B cell (primary cell): ENCODE data around the gene HES7. TPM values are rescaled to one million over a fixed set of nuclear protein-coding genes. Genes with fewer than 3 reads are reported as not detected.

ENCODE experiments used
- ATAC-seq: fragments of 200-7000 bp; cut with Tn5 transposase; one replicate; pipeline ENCODE4 v1.10.0; 2021; ENCODE audit warnings: low read depth, mild to moderate bottlenecking, moderate number of reproducible peaks, moderate library complexity
- CTCF ChIA-PET: fragments of 350-600 bp; sonication (Branson Sonifier 250); formaldehyde crosslinking; loops from one replicate; lab custom pipeline; 2021; ENCODE audit warnings: antibody characterized with exemption, inconsistent platforms; lab: Charles Lee
- POLR2A ChIA-PET: fragments of 350-600 bp; sonication (Branson Sonifier 250); formaldehyde crosslinking; loops from one replicate; lab custom pipeline; 2021; ENCODE audit warnings: antibody characterized with exemption; lab: Charles Lee
- DNase-seq: peaks from one replicate; pipeline ENCODE4 v3.0.0; 2013
- H2AFZ ChIP-seq: 2 replicates; pipeline ENCODE4 v1.6.1; 2012; ENCODE audit warnings: mild to moderate bottlenecking, low read depth, low read length; ENCODE audit not compliant: insufficient read depth, poor library complexity, severe bottlenecking
- H3K27ac ChIP-seq, 2 donors: 1 replicate in 1 of 2; 2 replicates in 1 of 2; pipeline ENCODE4 v1.5.1; 2012 to 2013; ENCODE audit warnings: low read length in 2 of 2, mild to moderate bottlenecking in 2 of 2, moderate library complexity in 1 of 2
- H3K27me3 ChIP-seq, 4 experiments: fragments of 200-600 bp in 1 of 4; sonication (generic) in 1 of 4; replicated peaks in 1 of 4; 1 replicate in 2 of 4; 2 replicates in 2 of 4; pipeline versions ENCODE4 v1.6.1 to v1.7.0; 2013 to 2016; ENCODE audit warnings: low read length in 3 of 4, mild to moderate bottlenecking in 2 of 4, mixed read lengths in 1 of 4, moderate library complexity in 1 of 4; ENCODE audit not compliant: insufficient read depth in 4 of 4, control insufficient read depth in 3 of 4; ENCODE audit errors: control extremely low read depth in 1 of 4
- H3K36me3 ChIP-seq, 2 experiments: replicated peaks in 1 of 2; 1 replicate in 1 of 2; 2 replicates in 1 of 2; pipeline versions ENCODE4 v1.6.1 to v1.7.1; 2013; ENCODE audit warnings: low read length in 1 of 2; ENCODE audit not compliant: insufficient read depth in 2 of 2, control insufficient read depth in 1 of 2; ENCODE audit errors: control extremely low read depth in 1 of 2, extremely low read depth in 1 of 2
- H3K4me1 ChIP-seq, 2 donors: fragments of 200-600 bp in 1 of 2; sonication (generic) in 1 of 2; 1 replicate in 1 of 2; 2 replicates in 1 of 2; pipeline versions ENCODE4 v1.5.1 to v1.6.1; 2013 to 2017; ENCODE audit warnings: low read length in 2 of 2; ENCODE audit not compliant: control insufficient read depth in 2 of 2, insufficient read depth in 2 of 2
- H3K4me2 ChIP-seq: replicated peaks from 2 replicates; pipeline ENCODE3; 2012; ENCODE audit warnings: mild to moderate bottlenecking, low read depth, low read length; ENCODE audit not compliant: poor library complexity, severe bottlenecking
- H3K4me3 ChIP-seq, 5 experiments: fragments of 200-600 bp in 1 of 5; sonication (generic) in 1 of 5; 1 replicate in 3 of 5; 2 replicates in 2 of 5; pipeline versions ENCODE4 v1.5.1 to v1.7.0; 2011 to 2016; ENCODE audit warnings: low read length in 4 of 5, mild to moderate bottlenecking in 4 of 5, low read depth in 2 of 5, control low read depth in 1 of 5, moderate library complexity in 1 of 5; ENCODE audit not compliant: insufficient read depth in 1 of 5; ENCODE audit errors: control extremely low read depth in 1 of 5, extremely low read depth in 1 of 5
- H3K79me2 ChIP-seq: fragments of 200-600 bp; sonication (generic); one replicate; pipeline ENCODE4 v1.6.0; 2016; ENCODE audit warnings: low read length; ENCODE audit not compliant: control insufficient read depth, insufficient read depth
- H3K9ac ChIP-seq: fragments of 200-600 bp; sonication (generic); 2 replicates; pipeline ENCODE4 v1.6.1; 2017; ENCODE audit warnings: mild to moderate bottlenecking, low read length, moderate library complexity
- H3K9me3 ChIP-seq, 3 donors: one replicate each; pipeline versions ENCODE4 v1.6.1 to v1.7.1; 2013; ENCODE audit warnings: low read length in 2 of 3; ENCODE audit not compliant: control insufficient read depth in 2 of 3, insufficient read depth in 1 of 3; ENCODE audit errors: control extremely low read depth in 1 of 3
- H4K20me1 ChIP-seq: 2 replicates; pipeline ENCODE4 v1.6.0; 2012; ENCODE audit warnings: mild to moderate bottlenecking, low read length; ENCODE audit not compliant: insufficient read depth, control insufficient read depth, poor library complexity, severe bottlenecking
- H3K27ac Mint-ChIP-seq: one replicate; pipeline ENCODE4 v1.8.0; 2021; ENCODE audit warnings: mixed read lengths
- H3K27me3 Mint-ChIP-seq: one replicate; pipeline ENCODE4 v1.8.0; 2021; ENCODE audit warnings: mixed read lengths
- H3K4me1 Mint-ChIP-seq: one replicate; pipeline ENCODE4 v1.8.0; 2021; ENCODE audit warnings: mixed read lengths
- H3K4me3 Mint-ChIP-seq: one replicate; pipeline ENCODE4 v1.8.0; 2021; ENCODE audit warnings: mixed read lengths
- H3K9me3 Mint-ChIP-seq: one replicate; pipeline ENCODE4 v1.8.0; 2022; ENCODE audit warnings: mixed read lengths; ENCODE audit not compliant: insufficient read depth
- EZH2 ChIP-seq: IDR thresholded peaks from 2 replicates; pipeline ENCODE4 v1.6.1; 2012; ENCODE audit warnings: borderline replicate concordance, low read depth, mild to moderate bottlenecking, moderate library complexity, low read length; ENCODE audit not compliant: insufficient read depth, poor library complexity, severe bottlenecking
- WGBS: methylation state at CpG from one replicate; pipeline ENCODE4 v1.1.5; 2013; ENCODE audit warnings: missing lambda C conversion rate; ENCODE audit not compliant: insufficient coverage; 5-methylcytosine and 5-hydroxymethylcytosine counted together
- intact Hi-C: fragments of 100-400 bp; cut with micrococcal nuclease; formaldehyde crosslinking; loops from one replicate; pipeline ENCODE4 v1.10.0; 2022
- polyA plus RNA-seq: library from polyadenylated mRNA; depleted of rRNA; stranded (reverse); fragments of >200 nt; gene quantifications from 2 replicates; pipeline ENCODE4 v1.2.3, GENCODE V29; 2012
- total RNA-seq, 2 donors: library from RNA; stranded (reverse); fragments of 120-200 nt in 1 of 2; gene quantifications; 1 replicate in 1 of 2; 2 replicates in 1 of 2; pipeline versions ENCODE4 v1.2.3 to v1.2.4, GENCODE V29; 2013 to 2022
- TF ChIP-seq, protein P1 (sequence below): fragments of 200-600 bp; IDR thresholded peaks from one replicate; pipeline ENCODE4 v1.8.0; 2022; ENCODE audit warnings: antibody characterized with exemption, mild to moderate bottlenecking

The HES7 gene
- total and polyA plus RNA-seq, 2 donors (not counting 1 experiment from before 2014, with no cell fraction given): 0.34 TPM; not detected in 1

DNA sequence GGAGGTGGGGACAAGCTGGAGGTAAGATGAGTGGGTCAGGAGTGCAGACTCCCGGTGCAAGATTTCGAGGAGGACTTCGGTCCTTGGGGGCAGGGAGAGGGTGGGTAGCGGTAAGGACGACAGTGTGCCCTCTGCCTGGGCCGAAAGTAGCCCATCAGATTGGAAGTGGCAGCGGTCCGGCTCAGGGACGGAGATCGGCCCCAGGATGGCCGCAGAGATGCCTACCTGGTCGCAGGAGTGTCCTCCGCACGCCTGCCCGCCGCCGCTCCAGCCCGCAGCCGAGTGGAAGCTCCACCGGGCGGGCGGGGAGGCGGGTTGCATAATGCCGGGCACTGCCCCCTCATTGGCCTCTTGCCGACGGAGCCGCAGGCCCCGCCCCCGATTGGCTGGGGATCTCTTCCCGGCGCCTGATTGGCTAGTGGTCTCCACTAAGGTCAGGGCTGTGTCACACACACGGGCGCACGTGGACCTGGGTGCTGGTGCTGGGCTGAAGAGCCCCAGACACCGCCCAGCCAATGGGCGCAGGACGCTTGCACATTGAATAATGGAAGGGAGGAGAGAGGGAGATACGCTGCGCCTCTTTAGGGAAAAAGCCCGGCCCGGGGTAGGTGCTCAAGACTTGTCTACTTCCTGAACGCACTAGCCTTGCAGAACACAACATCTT lies 28.3 kb upstream of the HES7 start, which contains the start of gene PER1:
Gene PER1 (minus strand): TSS at position 293 of the 664 bp plus-strand sequence. CDS start 1,698 bp downstream, outside the sequence.
- ChIA-PET POLR2A (interaction anchor here (0.5 to 5.6 kb wide), 4 partner anchors 13 to 221 kb away, joined by 3 to 36 read pairs (median 4); partner anchors contain the start of genes AURKB, CNTROB and TRAPPC1), CTCF (interaction anchor here (1.2 to 2.5 kb wide), 3 partner anchors 13 to 42 kb away, joined by 4 to 10 read pairs (median 5); partner anchors contain the start of gene ALOXE3)
- TF ChIP-seq, protein P1, sequence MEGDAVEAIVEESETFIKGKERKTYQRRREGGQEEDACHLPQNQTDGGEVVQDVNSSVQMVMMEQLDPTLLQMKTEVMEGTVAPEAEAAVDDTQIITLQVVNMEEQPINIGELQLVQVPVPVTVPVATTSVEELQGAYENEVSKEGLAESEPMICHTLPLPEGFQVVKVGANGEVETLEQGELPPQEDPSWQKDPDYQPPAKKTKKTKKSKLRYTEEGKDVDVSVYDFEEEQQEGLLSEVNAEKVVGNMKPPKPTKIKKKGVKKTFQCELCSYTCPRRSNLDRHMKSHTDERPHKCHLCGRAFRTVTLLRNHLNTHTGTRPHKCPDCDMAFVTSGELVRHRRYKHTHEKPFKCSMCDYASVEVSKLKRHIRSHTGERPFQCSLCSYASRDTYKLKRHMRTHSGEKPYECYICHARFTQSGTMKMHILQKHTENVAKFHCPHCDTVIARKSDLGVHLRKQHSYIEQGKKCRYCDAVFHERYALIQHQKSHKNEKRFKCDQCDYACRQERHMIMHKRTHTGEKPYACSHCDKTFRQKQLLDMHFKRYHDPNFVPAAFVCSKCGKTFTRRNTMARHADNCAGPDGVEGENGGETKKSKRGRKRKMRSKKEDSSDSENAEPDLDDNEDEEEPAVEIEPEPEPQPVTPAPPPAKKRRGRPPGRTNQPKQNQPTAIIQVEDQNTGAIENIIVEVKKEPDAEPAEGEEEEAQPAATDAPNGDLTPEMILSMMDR: no peak
- no peak for TF ChIP-seq EZH2
- H2AFZ ChIP-seq: no peak within 1 kb of the TSS
- H3K4me3 ChIP-seq: peak within 1 kb of the TSS; percentile 9 to 76 (median 69)
- peak within 1 kb of the TSS; percentile 94 for H3K4me3 Mint-ChIP-seq
- no peaks in the 10 kb centered on the region for H3K9me3 Mint-ChIP-seq
- peak within 1 kb of the TSS; percentile 63 to 80 for H3K27ac ChIP-seq
- H3K27me3 Mint-ChIP-seq: no peaks in the 10 kb centered on the region
- ATAC-seq (peak; percentile 13), DNase-seq (peak; percentile 83)
- peaks cover 42% of the 10 kb centered on the region for H3K4me1 Mint-ChIP-seq
- no peaks in the 10 kb centered on the region for H3K27me3 ChIP-seq
- intact Hi-C loops: no loop called here
- peaks cover 54% of the 10 kb centered on the region for H4K20me1 ChIP-seq
- peaks cover 0 to 31% of the 10 kb centered on the region in 2 experiments for H3K36me3 ChIP-seq
- peak within 1 kb of the TSS; percentile 76 for H3K9ac ChIP-seq
- peak within 1 kb of the TSS; percentile 87 for H3K27ac Mint-ChIP-seq
- 11% methylated on average over 42 of the region's 42 CpGs for WGBS
- peaks cover 0 to 6% (median 0%) of the 10 kb centered on the region in 3 donors for H3K9me3 ChIP-seq
- H3K4me2 ChIP-seq: peak within 1 kb of the TSS; percentile 98
- peaks cover 59% of the 10 kb centered on the region for H3K79me2 ChIP-seq
- H3K4me1 ChIP-seq: peaks cover 54 to 70% of the 10 kb centered on the region in 2 donors
